IMR-90 (cell line): ENCODE measurements around the gene ZP3.

Source experiments
- BHLHE40 ChIP-seq: fragments of 150-350 bp; IDR thresholded peaks from 2 replicates; pipeline ENCODE4 v1.6.1; 2016; ENCODE audit warnings: mild to moderate bottlenecking, low read depth, low read length
- CHD1 ChIP-seq: IDR thresholded peaks from 2 replicates; pipeline ENCODE4 v1.6.1; 2012; ENCODE audit warnings: low read depth, low read length, improper control_type of control experiment
- FOS ChIP-seq: fragments of 150-350 bp; IDR thresholded peaks from 2 replicates; pipeline ENCODE4 v1.6.1; 2016; ENCODE audit warnings: low read depth, low read length
- MAFK ChIP-seq: IDR thresholded peaks from 2 replicates; pipeline ENCODE4 v1.6.1; 2012; ENCODE audit warnings: low read depth, low read length, improper control_type of control experiment
- MAZ ChIP-seq: IDR thresholded peaks from 2 replicates; pipeline ENCODE4 v1.6.1; 2012; ENCODE audit warnings: low read depth, mild to moderate bottlenecking, low read length, improper control_type of control experiment, moderate library complexity, borderline replicate concordance
- MXI1 ChIP-seq: IDR thresholded peaks from 2 replicates; pipeline ENCODE4 v1.6.1; 2012; ENCODE audit warnings: low read depth, mild to moderate bottlenecking, low read length, moderate library complexity, borderline replicate concordance
- RAD21 ChIP-seq: IDR thresholded peaks from 2 replicates; pipeline ENCODE4 v1.6.1; 2012; ENCODE audit warnings: low read length, improper control_type of control experiment
- RFX5 ChIP-seq: IDR thresholded peaks from 2 replicates; pipeline ENCODE4 v1.8.0; 2012; ENCODE audit warnings: low read depth, mild to moderate bottlenecking, low read length, moderate library complexity
- TF ChIP-seq, protein P1 (sequence below): conservative IDR thresholded peaks from 2 replicates; pipeline ENCODE4 v1.5.1; 2012; ENCODE audit warnings: mild to moderate bottlenecking, low read depth, low read length, improper control_type of control experiment

DNA sequence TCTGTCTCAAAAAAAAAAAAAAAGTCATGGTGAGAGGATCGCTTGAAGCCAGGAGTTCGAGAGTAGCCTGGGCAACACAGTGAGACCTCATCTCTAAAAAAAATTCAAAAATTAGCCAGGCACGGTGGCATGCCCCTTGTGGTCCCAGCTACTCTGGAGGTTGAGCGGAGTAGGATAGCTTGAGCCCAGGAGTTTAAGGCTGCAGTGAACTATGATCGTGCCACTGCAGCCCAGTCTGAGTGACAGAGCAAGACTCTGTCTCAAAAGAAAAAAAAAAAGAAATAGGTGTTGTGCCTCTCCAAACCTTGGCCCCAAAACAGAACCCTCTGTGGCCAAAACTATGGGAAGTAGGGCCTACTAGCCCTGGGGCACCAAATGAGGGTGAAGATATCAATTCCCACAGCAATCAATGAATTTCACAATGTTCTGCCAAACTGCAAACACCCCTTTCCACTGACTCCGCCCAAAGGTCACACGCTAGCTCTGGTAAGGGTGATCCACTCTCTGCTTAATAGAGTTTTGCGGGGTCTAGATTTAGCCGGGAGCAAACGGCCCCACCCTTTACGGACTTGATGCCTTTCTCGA, 32.1 kb upstream of the ZP3 start:
- TF ChIP-seq, protein P1, sequence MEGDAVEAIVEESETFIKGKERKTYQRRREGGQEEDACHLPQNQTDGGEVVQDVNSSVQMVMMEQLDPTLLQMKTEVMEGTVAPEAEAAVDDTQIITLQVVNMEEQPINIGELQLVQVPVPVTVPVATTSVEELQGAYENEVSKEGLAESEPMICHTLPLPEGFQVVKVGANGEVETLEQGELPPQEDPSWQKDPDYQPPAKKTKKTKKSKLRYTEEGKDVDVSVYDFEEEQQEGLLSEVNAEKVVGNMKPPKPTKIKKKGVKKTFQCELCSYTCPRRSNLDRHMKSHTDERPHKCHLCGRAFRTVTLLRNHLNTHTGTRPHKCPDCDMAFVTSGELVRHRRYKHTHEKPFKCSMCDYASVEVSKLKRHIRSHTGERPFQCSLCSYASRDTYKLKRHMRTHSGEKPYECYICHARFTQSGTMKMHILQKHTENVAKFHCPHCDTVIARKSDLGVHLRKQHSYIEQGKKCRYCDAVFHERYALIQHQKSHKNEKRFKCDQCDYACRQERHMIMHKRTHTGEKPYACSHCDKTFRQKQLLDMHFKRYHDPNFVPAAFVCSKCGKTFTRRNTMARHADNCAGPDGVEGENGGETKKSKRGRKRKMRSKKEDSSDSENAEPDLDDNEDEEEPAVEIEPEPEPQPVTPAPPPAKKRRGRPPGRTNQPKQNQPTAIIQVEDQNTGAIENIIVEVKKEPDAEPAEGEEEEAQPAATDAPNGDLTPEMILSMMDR: no peak
- TF ChIP-seq MXI1 (no peak), RAD21 (no peak), MAZ (no peak), RFX5 (no peak), FOS (no peak), CHD1 (no peak), MAFK (no peak), BHLHE40 (no peak)
